Measurements from ENCODE around the gene MIF4GD.

Gene MIF4GD

GRCh38 chr17:75231741-75232464, 39.1 kb downstream of the MIF4GD start:
- WGBS (ENCODE audit: extremely low coverage, insufficient coverage, insufficient read length), result no CpG with 5 or more reads among the region's 18 CpGs
- Histone ChIP-seq H3K36me3 (ENCODE audit: control insufficient read depth in 1 of 2, insufficient read depth in 2 of 2, low read length in 2 of 2) (peaks cover 64 to 74% of the 10 kb centered on the region in 2 experiments), H3K27ac (ENCODE audit: low read depth, low read length) (no peak overlapping the region), H3K4me2 (ENCODE audit: low read length) (no peak overlapping the region), H3K4ac (ENCODE audit: low read depth, low read length) (no peak overlapping the region), H3K4me3 (ENCODE audit: low read depth, low read length) (no peak overlapping the region), H2AFZ (ENCODE audit: insufficient read depth, low read length, poor library complexity) (no peak overlapping the region), H3K27me3 (ENCODE audit: insufficient read depth, low read length) (no peaks in the 10 kb centered on the region), H4K91ac (ENCODE audit: low read depth, low read length) (no peak overlapping the region), H3K23ac (ENCODE audit: low read length) (no peak overlapping the region), H4K12ac (ENCODE audit: low read depth, low read length) (no peak overlapping the region), H2AK5ac (ENCODE audit: low read length) (no peak overlapping the region), H3K9ac (ENCODE audit: low read length) (no peak overlapping the region), H3K14ac (ENCODE audit: low read length) (no peak overlapping the region), H3K4me1 (ENCODE audit: control insufficient read depth in 1 of 2, insufficient read depth in 2 of 2, low read length in 2 of 2) (no peaks in the 10 kb centered on the region), H2BK120ac (ENCODE audit: insufficient read depth, low read length, poor library complexity) (no peak overlapping the region), H3K18ac (ENCODE audit: low read length) (no peak overlapping the region), H2BK5ac (ENCODE audit: low read depth, low read length, poor library complexity) (no peak overlapping the region), H3K9me3 (ENCODE audit: insufficient read depth, low read depth, low read length) (no peaks in the 10 kb centered on the region), H4K8ac (ENCODE audit: low read depth, low read length) (no peak overlapping the region), H3K79me2 (ENCODE audit: control insufficient read depth, insufficient read depth, low read length, poor library complexity) (no peaks in the 10 kb centered on the region), H3K79me1 (ENCODE audit: low read length) (no peaks in the 10 kb centered on the region), H2BK12ac (ENCODE audit: low read length) (no peak overlapping the region)
- no peak for DNase-seq

GRCh38 chr17:75231071-75231470, 40.0 kb downstream of the MIF4GD start:
- Histone ChIP-seq H3K9ac (ENCODE audit: low read length) (no peak overlapping the region), H2AK5ac (ENCODE audit: low read length) (no peak overlapping the region), H3K9me3 (ENCODE audit: insufficient read depth, low read depth, low read length) (no peaks in the 10 kb centered on the region), H4K8ac (ENCODE audit: low read depth, low read length) (no peak overlapping the region), H2BK12ac (ENCODE audit: low read length) (no peak overlapping the region), H4K12ac (ENCODE audit: low read depth, low read length) (no peak overlapping the region), H2BK5ac (ENCODE audit: low read depth, low read length, poor library complexity) (no peak overlapping the region), H3K14ac (ENCODE audit: low read length) (no peak overlapping the region), H3K18ac (ENCODE audit: low read length) (no peak overlapping the region), H2BK120ac (ENCODE audit: insufficient read depth, low read length, poor library complexity) (no peak overlapping the region), H3K36me3 (ENCODE audit: control insufficient read depth in 1 of 2, insufficient read depth in 2 of 2, low read length in 2 of 2) (peaks cover 67 to 74% of the 10 kb centered on the region in 2 experiments), H3K23ac (ENCODE audit: low read length) (no peak overlapping the region), H3K79me2 (ENCODE audit: control insufficient read depth, insufficient read depth, low read length, poor library complexity) (no peaks in the 10 kb centered on the region), H2AFZ (ENCODE audit: insufficient read depth, low read length, poor library complexity) (no peak overlapping the region), H4K91ac (ENCODE audit: low read depth, low read length) (no peak overlapping the region), H3K4me2 (ENCODE audit: low read length) (no peak overlapping the region), H3K4me1 (ENCODE audit: control insufficient read depth in 1 of 2, insufficient read depth in 2 of 2, low read length in 2 of 2) (no peaks in the 10 kb centered on the region), H3K4me3 (ENCODE audit: low read depth, low read length) (no peak overlapping the region), H3K4ac (ENCODE audit: low read depth, low read length) (no peak overlapping the region), H3K79me1 (ENCODE audit: low read length) (no peaks in the 10 kb centered on the region), H3K27me3 (ENCODE audit: insufficient read depth, low read length) (no peaks in the 10 kb centered on the region), H3K27ac (ENCODE audit: low read depth, low read length) (no peak overlapping the region)
- no CpG with 5 or more reads among the region's 8 CpGs for WGBS (ENCODE audit: extremely low coverage, insufficient coverage, insufficient read length)
- no peak for DNase-seq

DNA sequence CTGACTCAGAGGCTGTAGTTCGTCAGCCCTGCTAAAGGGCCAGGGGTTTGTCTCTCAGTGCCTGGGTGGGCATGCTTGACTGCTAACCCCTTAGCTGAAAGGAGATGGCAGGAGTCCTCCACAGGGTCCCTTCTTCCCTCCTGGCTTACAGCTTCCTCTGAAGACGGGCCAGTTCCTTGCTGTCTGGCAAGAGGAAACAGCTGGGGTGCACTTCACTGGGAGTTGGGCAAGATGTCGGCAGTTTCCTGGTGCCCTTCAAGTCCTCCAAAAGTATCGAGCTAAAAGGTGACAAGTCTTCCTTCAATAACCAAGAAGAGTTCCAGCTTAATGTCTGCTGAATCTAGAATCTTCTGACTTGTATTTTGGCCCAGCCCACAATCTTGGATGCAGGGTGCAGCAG, 42.2 kb downstream of the MIF4GD start:
- no peak overlapping the region for H2AK5ac ChIP-seq (ENCODE audit: low read length)
- no peak overlapping the region for H2AFZ ChIP-seq (ENCODE audit: insufficient read depth, low read length, poor library complexity)
- H3K4ac ChIP-seq (ENCODE audit: low read depth, low read length), result no peak overlapping the region
- no CpG with 5 or more reads among the region's 4 CpGs for whole genome bisulfite sequencing (ENCODE audit: extremely low coverage, insufficient coverage, insufficient read length)
- H4K12ac ChIP-seq (ENCODE audit: low read depth, low read length), result no peak overlapping the region
- H3K9me3 ChIP-seq (ENCODE audit: insufficient read depth, low read depth, low read length), result no peaks in the 10 kb centered on the region
- H3K18ac ChIP-seq (ENCODE audit: low read length), result no peak overlapping the region
- H4K8ac ChIP-seq (ENCODE audit: low read depth, low read length), result no peak overlapping the region
- H3K9ac ChIP-seq (ENCODE audit: low read length), result no peak overlapping the region
- no peak overlapping the region for H3K23ac ChIP-seq (ENCODE audit: low read length)
- H3K4me1 ChIP-seq (ENCODE audit: control insufficient read depth in 1 of 2, insufficient read depth in 2 of 2, low read length in 2 of 2), result no peaks in the 10 kb centered on the region
- H3K36me3 ChIP-seq (ENCODE audit: control insufficient read depth in 1 of 2, insufficient read depth in 2 of 2, low read length in 2 of 2), result peaks cover 66 to 73% of the 10 kb centered on the region in 2 experiments
- no peak for DNase-seq
- H4K91ac ChIP-seq (ENCODE audit: low read depth, low read length), result no peak overlapping the region
- H3K27me3 ChIP-seq (ENCODE audit: insufficient read depth, low read length), result no peaks in the 10 kb centered on the region
- H3K4me3 ChIP-seq (ENCODE audit: low read depth, low read length), result no peak overlapping the region
- no peak overlapping the region for H2BK120ac ChIP-seq (ENCODE audit: insufficient read depth, low read length, poor library complexity)
- H3K79me1 ChIP-seq (ENCODE audit: low read length), result no peaks in the 10 kb centered on the region
- no peak overlapping the region for H3K4me2 ChIP-seq (ENCODE audit: low read length)
- no peak overlapping the region for H2BK5ac ChIP-seq (ENCODE audit: low read depth, low read length, poor library complexity)
- no peaks in the 10 kb centered on the region for H3K79me2 ChIP-seq (ENCODE audit: control insufficient read depth, insufficient read depth, low read length, poor library complexity)
- H3K14ac ChIP-seq (ENCODE audit: low read length), result no peak overlapping the region
- no peak overlapping the region for H2BK12ac ChIP-seq (ENCODE audit: low read length)
- H3K27ac ChIP-seq (ENCODE audit: low read depth, low read length), result no peak overlapping the region

DNA sequence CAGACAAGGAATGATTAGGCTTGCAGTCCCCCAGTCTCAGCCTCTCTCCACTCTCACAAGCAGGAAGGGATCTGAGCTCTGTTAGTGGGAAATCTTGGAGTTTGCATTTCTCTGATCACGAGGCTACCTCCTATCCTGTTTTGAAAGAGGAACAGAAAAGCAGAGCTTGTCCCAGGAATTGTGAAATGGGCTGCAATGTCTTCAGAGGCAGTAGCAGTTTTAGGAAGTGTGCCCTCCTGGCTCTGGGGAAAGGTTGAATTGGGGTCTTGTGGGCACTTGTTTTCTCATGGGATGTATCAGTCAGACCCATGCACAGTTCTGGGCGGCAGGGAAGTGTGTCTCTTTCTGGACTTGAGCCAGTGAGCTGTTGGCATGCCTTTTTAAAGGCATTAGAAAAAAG, 42.7 kb downstream of the MIF4GD start:
- no peak overlapping the region for H4K12ac ChIP-seq (ENCODE audit: low read depth, low read length)
- H3K23ac ChIP-seq (ENCODE audit: low read length), result no peak overlapping the region
- H3K14ac ChIP-seq (ENCODE audit: low read length), result no peak overlapping the region
- H2AFZ ChIP-seq (ENCODE audit: insufficient read depth, low read length, poor library complexity), result no peak overlapping the region
- H2BK120ac ChIP-seq (ENCODE audit: insufficient read depth, low read length, poor library complexity), result no peak overlapping the region
- H3K27ac ChIP-seq (ENCODE audit: low read depth, low read length), result no peak overlapping the region
- H3K4me1 ChIP-seq (ENCODE audit: control insufficient read depth in 1 of 2, insufficient read depth in 2 of 2, low read length in 2 of 2), result no peaks in the 10 kb centered on the region
- H3K27me3 ChIP-seq (ENCODE audit: insufficient read depth, low read length), result no peaks in the 10 kb centered on the region
- peaks cover 66 to 73% of the 10 kb centered on the region in 2 experiments for H3K36me3 ChIP-seq (ENCODE audit: control insufficient read depth in 1 of 2, insufficient read depth in 2 of 2, low read length in 2 of 2)
- H2BK5ac ChIP-seq (ENCODE audit: low read depth, low read length, poor library complexity), result no peak overlapping the region
- WGBS (ENCODE audit: extremely low coverage, insufficient coverage, insufficient read length), result no CpG with 5 or more reads among the region's 2 CpGs
- H3K9me3 ChIP-seq (ENCODE audit: insufficient read depth, low read depth, low read length), result no peaks in the 10 kb centered on the region
- H4K8ac ChIP-seq (ENCODE audit: low read depth, low read length), result no peak overlapping the region
- no peak overlapping the region for H3K4me3 ChIP-seq (ENCODE audit: low read depth, low read length)
- H2AK5ac ChIP-seq (ENCODE audit: low read length), result no peak overlapping the region
- H3K79me1 ChIP-seq (ENCODE audit: low read length), result no peaks in the 10 kb centered on the region
- H3K9ac ChIP-seq (ENCODE audit: low read length), result no peak overlapping the region
- no peak overlapping the region for H3K18ac ChIP-seq (ENCODE audit: low read length)
- H3K4me2 ChIP-seq (ENCODE audit: low read length), result no peak overlapping the region
- H3K4ac ChIP-seq (ENCODE audit: low read depth, low read length), result no peak overlapping the region
- no peak overlapping the region for H4K91ac ChIP-seq (ENCODE audit: low read depth, low read length)
- H2BK12ac ChIP-seq (ENCODE audit: low read length), result no peak overlapping the region
- no peaks in the 10 kb centered on the region for H3K79me2 ChIP-seq (ENCODE audit: control insufficient read depth, insufficient read depth, low read length, poor library complexity)
- DNase-seq, result peak in 1 of 2 donors; percentile 37

Measured in trophoblast cell (in vitro differentiated cells and primary cell).